SU-DHL-6 (cell line): ENCODE data around the gene NHLRC2.

Experiments used
- H2AFZ ChIP-seq: fragments of 200-600 bp; sonication (generic); 2 replicates; pipeline ENCODE4 v1.6.1; 2014; ENCODE audit warnings: low read depth, mild to moderate bottlenecking, moderate library complexity, mixed read lengths, antibody characterized with exemption, low read length; ENCODE audit not compliant: severe bottlenecking
- H3F3A ChIP-seq: fragments of 200-600 bp; shearing (Covaris generic); 2 replicates; pipeline ENCODE4 v1.6.0; 2016; ENCODE audit warnings: antibody characterized with exemption, mild to moderate bottlenecking; ENCODE audit not compliant: insufficient read depth
- H3K27ac ChIP-seq: fragments of 200-600 bp; sonication (generic); 2 replicates; pipeline ENCODE4 v1.5.1; 2016; ENCODE audit warnings: low read depth, mild to moderate bottlenecking, low read length, moderate library complexity, mixed read lengths
- H3K27me3 ChIP-seq: fragments of 200-600 bp; sonication (generic), shearing (Covaris generic); 2 replicates; pipeline ENCODE4 v1.6.0; 2014; ENCODE audit warnings: mild to moderate bottlenecking, low read length
- H3K36me3 ChIP-seq: fragments of 200-600 bp; sonication (generic); 2 replicates; pipeline ENCODE4 v1.6.1; 2014; ENCODE audit warnings: mild to moderate bottlenecking, low read length, mixed read lengths
- H3K4me2 ChIP-seq: fragments of 300-600, 200-600 bp; shearing (Covaris generic), sonication (generic); 2 replicates; pipeline ENCODE4 v1.6.0; 2014; ENCODE audit warnings: low read length, low read depth, mild to moderate bottlenecking; ENCODE audit not compliant: poor library complexity, severe bottlenecking
- H3K4me3 ChIP-seq: fragments of 200-600 bp; sonication (generic); 2 replicates; pipeline ENCODE4 v1.5.1; 2014; ENCODE audit warnings: antibody characterized with exemption, low read length, mild to moderate bottlenecking, mixed read lengths; ENCODE audit not compliant: insufficient read depth, poor library complexity, severe bottlenecking
- H3K79me2 ChIP-seq: fragments of 200-600 bp; sonication (generic); 2 replicates; pipeline ENCODE4 v1.6.1; 2014; ENCODE audit warnings: mild to moderate bottlenecking, low read length, moderate library complexity; ENCODE audit not compliant: insufficient read depth
- H3K9ac ChIP-seq: fragments of 200-600 bp; sonication (generic); 2 replicates; pipeline ENCODE4 v1.7.0; 2014; ENCODE audit warnings: mild to moderate bottlenecking, low read length
- H3K9me2 ChIP-seq: fragments of 200-600 bp; sonication (generic); replicated peaks from 2 replicates; pipeline ENCODE4 v1.6.1; 2014; ENCODE audit warnings: low read length; ENCODE audit not compliant: insufficient read depth
- H3K9me3 ChIP-seq: fragments of 200-600 bp; sonication (generic); 2 replicates; pipeline ENCODE4 v1.6.1; 2014; ENCODE audit warnings: low read length, mixed read lengths; ENCODE audit not compliant: insufficient read depth
- H4K20me1 ChIP-seq: fragments of 200-600 bp; sonication (generic); 2 replicates; pipeline ENCODE4 v1.6.1; 2014; ENCODE audit warnings: low read depth, mild to moderate bottlenecking, antibody characterized with exemption, low read length, moderate library complexity, mixed read lengths
- EZH2phosphoT487 ChIP-seq: fragments of 200-600 bp; sonication (generic), shearing (Covaris generic); conservative IDR thresholded peaks from 2 replicates; pipeline ENCODE4 v1.6.1; 2018; ENCODE audit warnings: mild to moderate bottlenecking, antibody characterized with exemption, low read length, moderate library complexity, mixed read lengths
- TF ChIP-seq, protein P1 (sequence below): fragments of 200-600 bp; sonication (generic); IDR thresholded peaks from one replicate; pipeline ENCODE4 v1.5.1; 2017; ENCODE audit warnings: antibody characterized with exemption, mild to moderate bottlenecking, low read length, moderate library complexity; ENCODE audit not compliant: insufficient read depth, poor library complexity, severe bottlenecking

Gene NHLRC2

DNA sequence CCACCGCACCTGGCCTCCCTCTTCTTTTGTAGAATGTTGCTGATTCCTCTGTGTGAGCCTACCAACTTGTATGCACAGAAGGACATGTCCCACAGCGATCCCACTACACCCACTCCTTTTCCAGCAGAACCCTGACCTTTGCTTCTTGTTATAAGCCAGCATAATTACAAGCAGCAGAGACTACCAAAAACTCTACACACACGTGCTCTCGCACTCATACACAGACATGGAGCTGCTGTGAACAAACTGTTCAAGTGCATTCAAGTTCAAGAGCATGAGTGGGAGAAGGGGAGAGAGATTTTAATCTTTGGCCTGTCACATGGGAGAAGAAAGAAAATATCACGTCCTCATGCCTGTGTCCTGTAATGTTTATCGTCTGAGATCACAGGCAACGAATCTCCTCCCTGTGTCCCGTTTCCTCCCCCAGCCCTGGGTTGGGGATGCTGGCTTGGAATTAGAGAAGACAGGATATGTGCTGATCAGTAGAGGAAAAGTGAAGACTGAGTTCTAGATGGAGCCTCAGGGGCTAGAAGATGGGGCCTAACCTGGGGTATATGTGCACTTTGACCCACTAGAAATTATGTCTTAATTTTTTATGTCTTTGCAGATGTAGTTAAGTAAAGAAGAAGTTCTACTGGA, 79.6 kb downstream of the NHLRC2 start:
- no peaks in the 10 kb centered on the region for H3K9me3 ChIP-seq
- no peaks in the 10 kb centered on the region for H3K79me2 ChIP-seq
- H4K20me1 ChIP-seq = no peaks in the 10 kb centered on the region
- no peak overlapping the region for H3K4me3 ChIP-seq
- no peak overlapping the region for H3K27ac ChIP-seq
- no peak for TF ChIP-seq EZH2phosphoT487
- TF ChIP-seq, protein P1, sequence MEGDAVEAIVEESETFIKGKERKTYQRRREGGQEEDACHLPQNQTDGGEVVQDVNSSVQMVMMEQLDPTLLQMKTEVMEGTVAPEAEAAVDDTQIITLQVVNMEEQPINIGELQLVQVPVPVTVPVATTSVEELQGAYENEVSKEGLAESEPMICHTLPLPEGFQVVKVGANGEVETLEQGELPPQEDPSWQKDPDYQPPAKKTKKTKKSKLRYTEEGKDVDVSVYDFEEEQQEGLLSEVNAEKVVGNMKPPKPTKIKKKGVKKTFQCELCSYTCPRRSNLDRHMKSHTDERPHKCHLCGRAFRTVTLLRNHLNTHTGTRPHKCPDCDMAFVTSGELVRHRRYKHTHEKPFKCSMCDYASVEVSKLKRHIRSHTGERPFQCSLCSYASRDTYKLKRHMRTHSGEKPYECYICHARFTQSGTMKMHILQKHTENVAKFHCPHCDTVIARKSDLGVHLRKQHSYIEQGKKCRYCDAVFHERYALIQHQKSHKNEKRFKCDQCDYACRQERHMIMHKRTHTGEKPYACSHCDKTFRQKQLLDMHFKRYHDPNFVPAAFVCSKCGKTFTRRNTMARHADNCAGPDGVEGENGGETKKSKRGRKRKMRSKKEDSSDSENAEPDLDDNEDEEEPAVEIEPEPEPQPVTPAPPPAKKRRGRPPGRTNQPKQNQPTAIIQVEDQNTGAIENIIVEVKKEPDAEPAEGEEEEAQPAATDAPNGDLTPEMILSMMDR = no peak
- no peaks in the 10 kb centered on the region for H3F3A ChIP-seq
- H3K9me2 ChIP-seq = no peaks in the 10 kb centered on the region
- no peak overlapping the region for H2AFZ ChIP-seq
- H3K27me3 ChIP-seq = no peaks in the 10 kb centered on the region
- H3K4me2 ChIP-seq = no peak overlapping the region
- H3K36me3 ChIP-seq = no peaks in the 10 kb centered on the region
- no peak overlapping the region for H3K9ac ChIP-seq

DNA sequence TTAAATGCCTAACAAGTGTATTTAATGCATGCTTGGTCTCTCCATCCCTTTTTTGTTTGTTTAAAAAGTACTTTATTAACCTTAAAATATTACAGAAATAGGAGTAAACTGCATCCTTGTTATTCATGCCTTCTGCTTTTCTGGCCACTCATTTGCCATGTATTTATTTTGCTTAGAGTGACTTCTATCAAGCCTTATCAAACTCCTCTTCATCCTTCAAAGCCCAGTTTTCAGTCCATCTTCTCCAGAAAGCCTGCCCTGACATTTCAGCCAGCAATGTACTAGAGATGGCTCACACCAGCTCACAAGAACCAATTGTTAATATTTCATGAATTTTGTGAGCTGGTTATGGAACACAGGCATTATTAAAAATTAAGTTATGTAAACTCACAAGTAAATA, 82.8 kb downstream of the NHLRC2 start:
- Histone ChIP-seq H4K20me1 (no peaks in the 10 kb centered on the region), H3K4me3 (no peak overlapping the region)
- TF ChIP-seq, protein P1 = no peak
- TF ChIP-seq EZH2phosphoT487 = no peak

DNA sequence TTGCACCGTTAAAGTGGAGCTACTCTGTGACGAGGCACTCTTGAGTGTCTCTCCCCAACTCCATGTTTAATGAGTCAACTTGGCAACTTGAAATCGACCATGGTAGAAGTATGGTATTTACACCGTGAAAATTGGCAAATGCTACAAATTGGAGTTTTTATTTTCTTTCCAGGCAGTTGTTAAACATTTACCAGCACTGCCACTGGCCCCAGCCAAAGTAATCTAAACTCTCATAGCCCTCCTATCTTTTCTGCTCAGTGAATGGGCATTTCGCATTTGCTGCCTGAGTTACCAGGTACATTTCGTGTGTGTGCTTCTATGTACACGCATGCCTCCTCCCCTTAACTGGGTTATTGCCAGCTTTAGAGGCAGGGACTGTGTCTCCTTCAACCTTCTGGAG, 83.3 kb downstream of the NHLRC2 start:
- TF ChIP-seq EZH2phosphoT487 = no peak
- TF ChIP-seq, protein P1 = no peak
- Histone ChIP-seq H3K36me3 (no peaks in the 10 kb centered on the region), H3K79me2 (no peaks in the 10 kb centered on the region), H3K27ac (no peak overlapping the region), H3K9ac (no peak overlapping the region), H3K4me2 (no peak overlapping the region), H2AFZ (no peak overlapping the region), H3K9me3 (no peaks in the 10 kb centered on the region), H4K20me1 (no peaks in the 10 kb centered on the region), H3K4me3 (no peak overlapping the region), H3K9me2 (no peaks in the 10 kb centered on the region), H3K27me3 (no peaks in the 10 kb centered on the region), H3F3A (no peaks in the 10 kb centered on the region)

More for the DNA sequence above, 82.8 kb downstream of the NHLRC2 start:
- Histone ChIP-seq H3F3A (no peaks in the 10 kb centered on the region), H3K9me2 (no peaks in the 10 kb centered on the region), H3K9ac (no peak overlapping the region), H3K27ac (no peak overlapping the region), H3K27me3 (no peaks in the 10 kb centered on the region), H3K4me2 (no peak overlapping the region), H3K79me2 (no peaks in the 10 kb centered on the region), H3K36me3 (no peaks in the 10 kb centered on the region), H3K9me3 (no peaks in the 10 kb centered on the region), H2AFZ (no peak overlapping the region)
